ENCODE measurements around the gene IGF1R. TPM values are rescaled to one million over a fixed set of nuclear protein-coding genes. Genes with fewer than 3 reads are reported as not detected.

Gene IGF1R
- total and polyA plus RNA-seq, 2 donors (not counting 3 experiments of a cell fraction or from before 2014, with no cell fraction given), result 16.1 to 59.1 TPM

GRCh38 chr15:98692213-98692612 is 43.9 kb downstream of the IGF1R start:
- Histone ChIP-seq H3K4me3 (replicated peaks in 1 of 3; ENCODE audit: insufficient read depth in 1 of 3, low read depth in 1 of 3, low read length in 3 of 3) (no peak overlapping the region), H3K36me3 (ENCODE audit: control insufficient read depth in 2 of 2, extremely low read depth in 1 of 2, insufficient read depth in 2 of 2, low read length in 2 of 2) (no peaks in the 10 kb centered on the region), H4K20me1 (replicated peaks; ENCODE audit: control insufficient read depth, extremely low read depth, insufficient read depth, low read length) (peaks cover 3% of the 10 kb centered on the region), H2AFZ (ENCODE audit: low read depth, low read length) (no peak overlapping the region), H3K27ac (ENCODE audit: insufficient read depth, low read depth, low read length) (no peak overlapping the region), H3K4me1 (ENCODE audit: control insufficient read depth, extremely low read depth, insufficient read depth, low read length) (no peaks in the 10 kb centered on the region), H3K27me3 (ENCODE audit: control insufficient read depth in 2 of 2, insufficient read depth in 2 of 2, low read length in 2 of 2) (no peaks in the 10 kb centered on the region), H3K9me3 (replicated peaks; ENCODE audit: control insufficient read depth, insufficient read depth, low read length) (no peaks in the 10 kb centered on the region), H3K4me2 (ENCODE audit: insufficient read depth, low read length) (no peak overlapping the region), H3K79me2 (ENCODE audit: control insufficient read depth, insufficient read depth, low read length) (peaks cover 48% of the 10 kb centered on the region), H3K9me1 (replicated peaks; ENCODE audit: control insufficient read depth, extremely low read depth, insufficient read depth, low read length) (no peaks in the 10 kb centered on the region), H3K9ac (replicated peaks; ENCODE audit: extremely low read depth, insufficient read depth, low read length) (no peak overlapping the region)
- dilution Hi-C loops (cut with MboI; ENCODE audit: extremely low pct_ligation_motif_present, low sequenced_read_pairs), result no loop called here
- no peak for TF ChIP-seq FOS (IDR thresholded peaks at IDR 0.05; ENCODE audit: borderline replicate concordance, insufficient read depth, low read length)
- TF ChIP-seq POLR2A (IDR thresholded peaks at IDR 0.05; ENCODE audit: low read depth, low read length), result no peak
- TF ChIP-seq CTCF (IDR thresholded peaks at IDR 0.05; ENCODE audit: extremely low read depth in 1 of 2, insufficient read depth in 1 of 2, low read depth in 1 of 2, low read length in 2 of 2), result no peak
- TF ChIP-seq MAX (IDR thresholded peaks at IDR 0.05; ENCODE audit: insufficient read depth, insufficient read length), result no peak
- no peak for TF ChIP-seq EZH2 (IDR thresholded peaks at IDR 0.05; ENCODE audit: borderline replicate concordance, low read depth, low read length, severe bottlenecking)
- no peak for TF ChIP-seq GATA2 (IDR thresholded peaks at IDR 0.05; ENCODE audit: insufficient read depth, insufficient read length, low read depth, low read length)
- TF ChIP-seq MYC (IDR thresholded peaks at IDR 0.05; ENCODE audit: low read depth, low read length), result no peak
- no peak for TF ChIP-seq POLR2AphosphoS5 (IDR thresholded peaks at IDR 0.05; ENCODE audit: insufficient read depth, low read depth, low read length)
- TF ChIP-seq JUN (IDR thresholded peaks at IDR 0.05; ENCODE audit: borderline replicate concordance, insufficient read depth, insufficient read length, low read depth), result no peak
- ChIA-PET CTCF (no interaction called here), POLR2A (no interaction called here)
- intact Hi-C loops (cut with micrococcal nuclease), result no loop called here
- DNase-seq (ENCODE audit: low read depth, low spot score) (no peak), FAIRE-seq (no peak)
- no TSS peak for BruUV-seq (replicated peaks)
